Left renal cortex interstitium (tissue), 4 donors: ENCODE results near the gene RHOT2. TPM values are rescaled to one million over a fixed set of nuclear protein-coding genes. Genes with fewer than 3 reads are reported as not detected.
"Not testable (repeated sequence)": the region's sequence is repeated elsewhere in the genome, so short reads cannot be mapped to it uniquely, and the experiment has no call there.

Experiments used
- DNase-seq, 4 donors: peaks; one replicate each; pipeline ENCODE4 v3.0.0-alpha.2; 2013; ENCODE audit warnings: low read depth in 4 of 4, low spot score in 2 of 4, missing footprints in 1 of 4
- polyA plus RNA-seq, 4 donors: library from polyadenylated mRNA; unstranded; fragments of 120-200 nt; gene quantifications; one replicate each; pipeline ENCODE4 v1.2.1, GENCODE V29; 2013; ENCODE audit not compliant: insufficient read length in 4 of 4

RHOT2 gene
- polyA plus RNA-seq, 4 donors = 53.4 to 131 (median 95.7) TPM

- no peak for DNase-seq
Measured at GRCh38 chr16:711084-711483, 43.2 kb downstream of the RHOT2 start.

- DNase-seq = no peak
Measured at GRCh38 chr16:711548-712320, 43.8 kb downstream of the RHOT2 start.

- DNase-seq = not testable (repeated sequence)
Measured at GRCh38 chr16:712740-713250, 44.9 kb downstream of the RHOT2 start.

GRCh38 chr16:714079-714478, 46.1 kb downstream of the RHOT2 start:
- no peak for DNase-seq

GRCh38 chr16:714558-715476, 46.9 kb downstream of the RHOT2 start, which contains the start of gene METRN:
Gene METRN, plus strand, starts transcription at chr16:715118. Its CDS starts 172 bp downstream, at chr16:715290.
- DNase-seq = peak in 1 of 4 donors; percentile 76

GRCh38 chr16:715477-716199, 47.7 kb downstream of the RHOT2 start:
- no peak for DNase-seq

GRCh38 chr16:716200-716568, 48.3 kb downstream of the RHOT2 start:
- no peak for DNase-seq

GRCh38 chr16:716768-717325, 48.9 kb downstream of the RHOT2 start:
- DNase-seq = no peak

GRCh38 chr16:717450-718245, 49.7 kb downstream of the RHOT2 start:
- no peak for DNase-seq

GRCh38 chr16:718389-718788, 50.5 kb downstream of the RHOT2 start:
- DNase-seq = no peak

- DNase-seq = no peak
Measured at GRCh38 chr16:718922-719321, 51.0 kb downstream of the RHOT2 start.

- DNase-seq = no peak
Measured at GRCh38 chr16:719815-720446, 52.0 kb downstream of the RHOT2 start.

- DNase-seq = no peak
Measured at GRCh38 chr16:720447-720989, 52.6 kb downstream of the RHOT2 start.

GRCh38 chr16:720990-721764, 53.2 kb downstream of the RHOT2 start, which contains the start of gene ANTKMT:
Gene ANTKMT, plus strand, starts transcription at chr16:721146. Its CDS starts 129 bp downstream, at chr16:721275.
- no peak for DNase-seq

GRCh38 chr16:721765-722540, 54.0 kb downstream of the RHOT2 start:
- DNase-seq = no peak

GRCh38 chr16:722835-723633, 55.1 kb downstream of the RHOT2 start:
- no peak for DNase-seq
